ENCODE results near the gene POLR1A. TPM values are rescaled to one million over a fixed set of nuclear protein-coding genes. Genes with fewer than 3 reads are reported as not detected.

POLR1A gene
- total and polyA plus RNA-seq, 4 donors, result 5.5 to 39.1 (median 9.7) TPM

DNA sequence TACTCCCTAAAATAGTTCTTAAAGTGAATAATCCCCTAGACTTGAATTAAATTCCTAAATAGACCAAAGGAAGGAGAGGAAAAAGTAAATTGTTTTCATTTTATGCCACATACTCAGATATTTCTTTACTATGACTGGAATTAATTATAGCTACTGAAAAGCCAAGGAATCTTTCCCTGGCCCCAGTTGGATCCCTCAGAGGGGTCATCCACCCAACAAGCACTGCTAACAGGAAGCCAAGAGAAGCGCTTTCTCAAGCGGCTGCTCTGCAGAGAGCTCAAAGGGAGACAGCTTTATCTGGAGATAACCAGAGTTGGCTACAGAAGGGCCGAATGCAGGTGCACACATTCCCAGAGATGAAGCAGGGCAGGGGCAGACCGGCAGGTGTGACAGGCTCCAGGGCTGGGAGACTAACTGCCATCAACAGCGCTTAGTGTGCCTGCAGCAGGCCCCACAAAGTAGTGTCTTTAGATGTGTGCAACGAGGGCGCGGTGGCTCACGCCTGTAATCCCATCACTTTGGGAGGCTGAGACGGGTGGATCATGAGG, 51.1 kb downstream of the POLR1A start:
- ATAC-seq (ENCODE audit: insufficient read depth, low FRiP score), result no peak

DNA sequence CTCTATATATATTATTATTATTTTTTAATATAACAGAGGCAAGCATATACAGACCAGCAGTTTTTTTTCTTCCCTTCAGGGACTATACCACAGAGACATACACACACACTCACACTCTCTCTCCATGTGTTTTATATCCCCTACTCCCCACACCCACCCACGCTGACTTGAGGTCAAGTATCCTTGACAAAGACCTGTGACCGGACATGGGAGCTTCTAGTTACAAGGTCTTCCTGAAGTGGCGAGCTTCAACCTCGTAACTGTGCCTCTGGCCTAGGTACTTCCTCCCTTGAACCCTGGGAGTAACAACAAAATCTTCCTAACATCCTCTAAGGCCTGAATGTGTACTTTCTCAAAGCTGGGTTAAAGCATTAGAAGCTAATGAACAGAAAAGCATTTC, 52.5 kb downstream of the POLR1A start:
- Histone ChIP-seq H3K9me3 (ENCODE audit: control insufficient read depth in 4 of 4, insufficient read depth in 3 of 4, low read length in 3 of 4) (peaks cover 0 to 2% (median 0%) of the 10 kb centered on the region in 4 donors), H3K27ac (ENCODE audit: low read depth in 1 of 2, low read length in 1 of 2) (no peak overlapping the region), H3K4me1 (ENCODE audit: control insufficient read depth in 5 of 5, insufficient read depth in 5 of 5, low read length in 5 of 5) (peaks cover 0 to 6% (median 0%) of the 10 kb centered on the region in 5 donors), H3K27me3 (ENCODE audit: control insufficient read depth in 3 of 3, insufficient read depth in 3 of 3, low read length in 2 of 3) (no peaks in the 10 kb centered on the region), H3K9ac (ENCODE audit: insufficient read depth in 1 of 2, low read length in 2 of 2) (no peak overlapping the region), H3K4me3 (no peak overlapping the region), H3K36me3 (ENCODE audit: control insufficient read depth in 4 of 4, insufficient read depth in 4 of 4, low read length in 4 of 4) (peaks cover 18 to 37% (median 25%) of the 10 kb centered on the region in 4 donors)
- DNase-seq, result no peak
- ATAC-seq (ENCODE audit: insufficient read depth, low FRiP score), result no peak
- 83 to 86% methylated on average over 4 of the region's 4 CpGs for WGBS, 2 donors
- TF ChIP-seq, protein P1, sequence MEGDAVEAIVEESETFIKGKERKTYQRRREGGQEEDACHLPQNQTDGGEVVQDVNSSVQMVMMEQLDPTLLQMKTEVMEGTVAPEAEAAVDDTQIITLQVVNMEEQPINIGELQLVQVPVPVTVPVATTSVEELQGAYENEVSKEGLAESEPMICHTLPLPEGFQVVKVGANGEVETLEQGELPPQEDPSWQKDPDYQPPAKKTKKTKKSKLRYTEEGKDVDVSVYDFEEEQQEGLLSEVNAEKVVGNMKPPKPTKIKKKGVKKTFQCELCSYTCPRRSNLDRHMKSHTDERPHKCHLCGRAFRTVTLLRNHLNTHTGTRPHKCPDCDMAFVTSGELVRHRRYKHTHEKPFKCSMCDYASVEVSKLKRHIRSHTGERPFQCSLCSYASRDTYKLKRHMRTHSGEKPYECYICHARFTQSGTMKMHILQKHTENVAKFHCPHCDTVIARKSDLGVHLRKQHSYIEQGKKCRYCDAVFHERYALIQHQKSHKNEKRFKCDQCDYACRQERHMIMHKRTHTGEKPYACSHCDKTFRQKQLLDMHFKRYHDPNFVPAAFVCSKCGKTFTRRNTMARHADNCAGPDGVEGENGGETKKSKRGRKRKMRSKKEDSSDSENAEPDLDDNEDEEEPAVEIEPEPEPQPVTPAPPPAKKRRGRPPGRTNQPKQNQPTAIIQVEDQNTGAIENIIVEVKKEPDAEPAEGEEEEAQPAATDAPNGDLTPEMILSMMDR (IDR thresholded peaks at IDR 0.05; ENCODE audit: control extremely low read depth, extremely low read depth), result no peak

More for the DNA sequence above, 51.1 kb downstream of the POLR1A start:
- WGBS, 2 donors, result 95 to 98% methylated on average over 10 of the region's 10 CpGs
- Histone ChIP-seq H3K4me1 (ENCODE audit: control insufficient read depth in 5 of 5, insufficient read depth in 5 of 5, low read length in 5 of 5) (peaks cover 0 to 6% (median 0%) of the 10 kb centered on the region in 5 donors), H3K27ac (ENCODE audit: low read depth in 1 of 2, low read length in 1 of 2) (no peak overlapping the region), H3K27me3 (ENCODE audit: control insufficient read depth in 3 of 3, insufficient read depth in 3 of 3, low read length in 2 of 3) (no peaks in the 10 kb centered on the region), H3K9me3 (ENCODE audit: control insufficient read depth in 4 of 4, insufficient read depth in 3 of 4, low read length in 3 of 4) (peaks cover 0 to 2% (median 0%) of the 10 kb centered on the region in 4 donors), H3K36me3 (ENCODE audit: control insufficient read depth in 4 of 4, insufficient read depth in 4 of 4, low read length in 4 of 4) (peaks cover 13 to 28% (median 23%) of the 10 kb centered on the region in 4 donors), H3K4me3 (no peak overlapping the region), H3K9ac (ENCODE audit: insufficient read depth in 1 of 2, low read length in 2 of 2) (no peak overlapping the region)
- TF ChIP-seq, protein P1 (IDR thresholded peaks at IDR 0.05; ENCODE audit: control extremely low read depth, extremely low read depth), result no peak
- no peak for DNase-seq

DNA sequence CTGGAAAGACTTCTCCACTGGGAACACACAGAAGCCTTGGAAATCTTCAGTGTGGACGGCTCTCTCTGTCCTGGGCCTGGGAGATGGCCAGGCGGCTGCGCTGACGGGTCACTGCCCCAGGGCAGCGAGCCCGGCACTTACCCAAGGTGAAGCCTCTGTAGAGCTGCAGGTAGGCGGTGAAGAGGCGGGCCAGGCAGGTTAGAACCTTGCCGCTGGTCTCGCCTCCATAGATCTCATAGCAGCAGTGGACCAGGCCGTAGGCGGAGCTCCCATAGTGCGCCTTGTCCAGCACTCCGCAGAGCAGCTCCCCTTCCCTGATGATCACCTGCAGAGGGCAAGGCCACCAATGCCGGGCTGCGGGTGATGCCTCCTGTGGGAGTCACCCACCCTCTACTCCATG, 53.0 kb downstream of the POLR1A start:
- no peaks in the 10 kb centered on the region for H3K27me3 ChIP-seq (ENCODE audit: control insufficient read depth in 3 of 3, insufficient read depth in 3 of 3, low read length in 2 of 3)
- no peak overlapping the region for H3K27ac ChIP-seq (ENCODE audit: low read depth in 1 of 2, low read length in 1 of 2)
- no peak overlapping the region for H3K9ac ChIP-seq (ENCODE audit: insufficient read depth in 1 of 2, low read length in 2 of 2)
- TF ChIP-seq, protein P1 (IDR thresholded peaks at IDR 0.05; ENCODE audit: control extremely low read depth, extremely low read depth), result no peak
- 96% methylated on average over 16 of the region's 16 CpGs for WGBS, 2 donors
- H3K9me3 ChIP-seq (ENCODE audit: control insufficient read depth in 4 of 4, insufficient read depth in 3 of 4, low read length in 3 of 4), result peaks cover 0 to 2% (median 0%) of the 10 kb centered on the region in 4 donors
- peaks cover 18 to 38% (median 26%) of the 10 kb centered on the region in 4 donors for H3K36me3 ChIP-seq (ENCODE audit: control insufficient read depth in 4 of 4, insufficient read depth in 4 of 4, low read length in 4 of 4)
- no peak for ATAC-seq (ENCODE audit: insufficient read depth, low FRiP score)
- no peak for DNase-seq
- no peak overlapping the region for H3K4me3 ChIP-seq
- H3K4me1 ChIP-seq (ENCODE audit: control insufficient read depth in 5 of 5, insufficient read depth in 5 of 5, low read length in 5 of 5), result peaks cover 0 to 6% (median 0%) of the 10 kb centered on the region in 5 donors

Data from lung (tissue), 12 donors.